Measurements from ENCODE around the gene SLC6A1.

The SLC6A1 gene

DNA sequence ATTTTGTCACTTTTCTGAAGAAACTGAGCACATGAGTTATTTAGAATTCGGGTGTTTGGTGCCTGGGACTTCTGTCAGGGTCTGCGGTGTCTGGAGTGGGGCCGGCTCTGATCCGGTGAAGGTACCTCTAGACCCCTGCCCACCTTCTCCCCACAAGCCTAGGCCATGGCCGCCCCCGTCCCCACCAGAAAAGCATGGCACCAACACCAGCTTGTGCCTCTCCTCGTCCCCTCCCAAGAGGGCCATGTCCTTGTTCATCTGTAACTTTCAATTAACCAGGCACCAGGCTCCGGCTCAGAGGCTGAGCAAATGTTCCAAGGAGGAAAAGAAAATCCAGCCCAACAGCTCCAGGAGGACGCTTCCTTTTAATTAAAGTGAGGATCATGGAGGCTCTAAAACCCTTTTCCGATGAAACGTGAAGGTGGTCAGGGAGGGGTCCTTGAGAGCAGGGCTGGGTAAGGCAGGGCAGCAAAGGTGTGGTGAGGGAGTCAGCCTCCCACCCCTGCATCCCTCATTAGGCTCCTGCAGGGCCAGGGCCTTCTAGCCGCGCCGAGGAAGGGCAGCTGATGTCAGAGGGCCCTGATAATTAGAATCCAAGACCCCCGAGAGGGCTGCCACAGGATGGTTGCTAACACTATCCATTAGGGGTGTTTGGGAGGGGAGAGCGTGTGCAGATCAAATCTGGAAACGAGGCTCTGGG lies 62.3 kb downstream of the SLC6A1 start:
- TF ChIP-seq, protein P1, sequence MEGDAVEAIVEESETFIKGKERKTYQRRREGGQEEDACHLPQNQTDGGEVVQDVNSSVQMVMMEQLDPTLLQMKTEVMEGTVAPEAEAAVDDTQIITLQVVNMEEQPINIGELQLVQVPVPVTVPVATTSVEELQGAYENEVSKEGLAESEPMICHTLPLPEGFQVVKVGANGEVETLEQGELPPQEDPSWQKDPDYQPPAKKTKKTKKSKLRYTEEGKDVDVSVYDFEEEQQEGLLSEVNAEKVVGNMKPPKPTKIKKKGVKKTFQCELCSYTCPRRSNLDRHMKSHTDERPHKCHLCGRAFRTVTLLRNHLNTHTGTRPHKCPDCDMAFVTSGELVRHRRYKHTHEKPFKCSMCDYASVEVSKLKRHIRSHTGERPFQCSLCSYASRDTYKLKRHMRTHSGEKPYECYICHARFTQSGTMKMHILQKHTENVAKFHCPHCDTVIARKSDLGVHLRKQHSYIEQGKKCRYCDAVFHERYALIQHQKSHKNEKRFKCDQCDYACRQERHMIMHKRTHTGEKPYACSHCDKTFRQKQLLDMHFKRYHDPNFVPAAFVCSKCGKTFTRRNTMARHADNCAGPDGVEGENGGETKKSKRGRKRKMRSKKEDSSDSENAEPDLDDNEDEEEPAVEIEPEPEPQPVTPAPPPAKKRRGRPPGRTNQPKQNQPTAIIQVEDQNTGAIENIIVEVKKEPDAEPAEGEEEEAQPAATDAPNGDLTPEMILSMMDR (IDR thresholded peaks at IDR 0.05; ENCODE audit: insufficient read depth, low read depth, low read length, missing control alignments): no peak
- DNase-seq (ENCODE audit: low read depth): no peak
- H3K4me3 ChIP-seq (ENCODE audit: low read depth, low read length): no peak overlapping the region

DNA sequence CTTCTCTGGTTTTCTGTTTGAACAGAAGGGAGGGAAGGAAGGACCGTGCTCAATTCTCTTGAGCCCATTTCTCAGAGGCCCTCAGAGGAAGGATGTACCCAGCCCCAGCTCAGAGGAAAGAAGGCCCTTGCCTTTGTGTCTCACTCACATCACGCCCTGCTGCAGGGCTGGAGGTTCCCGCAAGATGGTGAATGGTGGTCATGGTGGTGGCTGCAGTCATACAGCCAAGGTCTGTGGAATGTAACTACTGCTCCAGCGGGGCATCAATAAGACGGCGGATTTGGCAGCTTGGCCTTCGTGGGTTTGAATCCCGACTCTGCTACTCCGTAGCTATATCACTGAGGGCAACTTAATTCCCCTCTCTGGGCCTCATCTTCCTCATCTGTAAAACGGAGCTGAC lies 62.9 kb downstream of the SLC6A1 start:
- DNase-seq (ENCODE audit: low read depth): no peak
- no peak overlapping the region for H3K4me3 ChIP-seq (ENCODE audit: low read depth, low read length)
- TF ChIP-seq, protein P1 (IDR thresholded peaks at IDR 0.05; ENCODE audit: insufficient read depth, low read depth, low read length, missing control alignments): no peak

DNA sequence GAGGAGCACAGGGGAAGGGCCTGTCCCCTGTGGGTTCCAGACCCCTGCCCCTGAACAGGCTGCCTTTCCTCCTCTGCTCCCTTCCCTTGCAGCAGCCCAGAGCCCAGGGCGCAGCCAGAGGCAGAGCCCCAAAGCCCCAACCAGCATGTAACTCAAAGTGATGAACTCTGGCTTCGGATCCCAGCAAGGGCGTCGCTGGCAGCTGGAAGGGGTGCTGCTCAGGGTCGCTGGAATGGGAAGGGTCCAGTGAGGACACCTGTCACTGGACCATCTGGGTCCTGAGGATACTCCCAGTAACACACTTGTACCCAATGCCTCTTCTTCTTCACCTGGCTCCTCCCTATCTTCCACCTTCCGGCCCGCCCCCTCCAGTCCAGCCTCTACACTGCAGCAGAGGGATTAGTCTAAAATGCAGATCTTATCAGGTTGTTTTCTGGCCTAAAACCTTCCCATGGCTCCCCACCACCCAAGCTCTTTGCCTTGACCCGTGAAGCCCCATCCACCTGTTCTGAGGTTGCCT lies 64.0 kb downstream of the SLC6A1 start:
- TF ChIP-seq, protein P1 (IDR thresholded peaks at IDR 0.05; ENCODE audit: insufficient read depth, low read depth, low read length, missing control alignments): no peak
- DNase-seq (ENCODE audit: low read depth): no peak
- no peak overlapping the region for H3K4me3 ChIP-seq (ENCODE audit: low read depth, low read length)

DNA sequence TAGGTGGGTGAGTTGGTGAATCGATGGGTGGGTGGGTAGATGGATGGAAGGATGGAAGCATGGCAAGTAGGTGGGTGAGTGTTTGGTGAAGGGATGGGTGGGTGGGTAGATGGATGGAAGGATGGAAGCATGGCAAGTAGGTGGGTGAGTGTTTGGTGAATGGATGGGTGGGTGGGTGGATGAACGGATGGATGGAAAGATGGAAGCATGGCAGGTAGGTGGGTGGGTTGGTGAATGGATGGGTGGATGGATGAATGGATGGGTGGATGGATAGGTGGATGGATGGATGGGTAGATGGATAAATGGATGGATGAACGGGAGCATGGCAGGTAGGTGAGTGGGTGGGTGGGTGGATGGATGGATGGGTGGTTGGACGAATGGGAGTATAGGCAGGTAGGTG lies 65.1 kb downstream of the SLC6A1 start:
- TF ChIP-seq, protein P1 (IDR thresholded peaks at IDR 0.05; ENCODE audit: insufficient read depth, low read depth, low read length, missing control alignments): no peak
- DNase-seq (ENCODE audit: low read depth): no peak
- H3K4me3 ChIP-seq (ENCODE audit: low read depth, low read length): no peak overlapping the region

- H3K4me3 ChIP-seq (ENCODE audit: low read depth, low read length): no peak overlapping the region
- TF ChIP-seq, protein P1 (IDR thresholded peaks at IDR 0.05; ENCODE audit: insufficient read depth, low read depth, low read length, missing control alignments): peak; percentile 51
- peak; percentile 24 for DNase-seq (ENCODE audit: low read depth)
These were observed 66.7 kb downstream of the SLC6A1 start for GRCh38 chr3:11059090-11059798.

DNA sequence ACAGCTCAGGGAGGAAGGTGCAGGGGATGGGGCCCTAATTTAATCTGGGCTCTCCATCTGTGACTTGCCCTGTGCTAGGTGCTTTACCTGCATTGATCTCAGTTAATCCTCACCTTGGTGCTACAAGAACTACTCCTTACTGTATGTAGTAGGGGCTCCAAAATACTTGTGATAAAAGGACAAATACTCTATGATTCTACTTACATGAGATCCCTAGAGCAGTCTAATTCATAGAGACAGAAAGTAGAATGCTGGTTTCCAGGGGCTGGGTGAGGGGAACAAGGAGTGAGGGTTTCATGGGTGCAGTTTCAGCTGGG lies 67.2 kb downstream of the SLC6A1 start:
- TF ChIP-seq, protein P1 (IDR thresholded peaks at IDR 0.05; ENCODE audit: insufficient read depth, low read depth, low read length, missing control alignments): no peak
- no peak overlapping the region for H3K4me3 ChIP-seq (ENCODE audit: low read depth, low read length)
- DNase-seq (ENCODE audit: low read depth): no peak

Measured in GM12865 (cell line).